ENCODE results near the gene LMAN2L.
"Not testable (repeated sequence)": the region's sequence is repeated elsewhere in the genome, so short reads cannot be mapped to it uniquely, and the experiment has no call there.

The LMAN2L gene

GRCh38 chr2:96687711-96688640 is 51.9 kb downstream of the LMAN2L start:
- no peak for DNase-seq (ENCODE audit: low read depth in 3 of 3)

- DNase-seq (ENCODE audit: low read depth in 3 of 3) = no peak
Measured at GRCh38 chr2:96687266-96687665, 52.6 kb downstream of the LMAN2L start.

GRCh38 chr2:96685577-96686459 is 54.0 kb downstream of the LMAN2L start:
- DNase-seq (ENCODE audit: low read depth in 3 of 3) = no peak

GRCh38 chr2:96684883-96685576 is 54.8 kb downstream of the LMAN2L start:
- no peak for DNase-seq (ENCODE audit: low read depth in 3 of 3)

GRCh38 chr2:96683972-96684820 is 55.7 kb downstream of the LMAN2L start:
- no peak for DNase-seq (ENCODE audit: low read depth in 3 of 3)

GRCh38 chr2:96683307-96683706 is 56.6 kb downstream of the LMAN2L start:
- DNase-seq (ENCODE audit: low read depth in 3 of 3) = no peak

GRCh38 chr2:96681540-96681939 is 58.3 kb downstream of the LMAN2L start:
- DNase-seq (ENCODE audit: low read depth in 3 of 3) = no peak

- no peak for DNase-seq (ENCODE audit: low read depth in 3 of 3)
Measured at GRCh38 chr2:96680561-96681141, 59.2 kb downstream of the LMAN2L start.

- no peak for DNase-seq (ENCODE audit: low read depth in 3 of 3)
Measured at GRCh38 chr2:96679848-96680247, 60.0 kb downstream of the LMAN2L start.

- no peak for DNase-seq (ENCODE audit: low read depth in 3 of 3)
Measured at GRCh38 chr2:96669539-96670215, 70.2 kb downstream of the LMAN2L start.

- no peak for DNase-seq (ENCODE audit: low read depth in 3 of 3)
Measured at GRCh38 chr2:96668771-96669170, 71.1 kb downstream of the LMAN2L start.

- DNase-seq (ENCODE audit: low read depth in 3 of 3) = not testable (repeated sequence)
Measured at GRCh38 chr2:96665717-96666116, 74.1 kb downstream of the LMAN2L start.

- DNase-seq (ENCODE audit: low read depth in 3 of 3) = no peak
Measured at GRCh38 chr2:96665083-96665569, 74.7 kb downstream of the LMAN2L start.

- DNase-seq (ENCODE audit: low read depth in 3 of 3) = no peak
Measured at GRCh38 chr2:96664366-96664925, 75.4 kb downstream of the LMAN2L start.

GRCh38 chr2:96663829-96664228 is 76.0 kb downstream of the LMAN2L start:
- no peak for DNase-seq (ENCODE audit: low read depth in 3 of 3)

GRCh38 chr2:96663177-96663576 is 76.7 kb downstream of the LMAN2L start:
- DNase-seq (ENCODE audit: low read depth in 3 of 3) = no peak

- no peak for DNase-seq (ENCODE audit: low read depth in 3 of 3)
Measured at GRCh38 chr2:96662360-96662759, 77.5 kb downstream of the LMAN2L start.

- DNase-seq (ENCODE audit: low read depth in 3 of 3) = no peak
Measured at GRCh38 chr2:96661324-96661723, 78.5 kb downstream of the LMAN2L start.

GRCh38 chr2:96656540-96656939 is 83.3 kb downstream of the LMAN2L start:
- no peak for DNase-seq (ENCODE audit: low read depth in 3 of 3)

Measured in stimulated activated CD4-positive, alpha-beta T cell treated with anti-CD3 and anti-CD28 coated beads, TNF-alpha, amount 100 ng/mL, for 48 hours (primary cell).